GM12878 (cell line): ENCODE results near the gene SAMD1. TPM values are rescaled to one million over a fixed set of nuclear protein-coding genes. Genes with fewer than 3 reads are reported as not detected.

Source experiments
- ATAC-seq: fragments of 200-7000 bp; cut with Tn5 transposase; 3 replicates; pipeline ENCODE4 v1.9.1; 2020; ENCODE audit warnings: mild to moderate bottlenecking, moderate library complexity
- BruUV-seq: library from RNA; stranded (reverse); fragments of 400-500 nt; replicated peaks from 2 replicates; lab custom pipeline; 2021; lab: Mats Ljungman, UMichigan
- CTCF ChIA-PET: fragments of 300-600 bp; sonication (Branson Sonifier 250); formaldehyde crosslinking; extraction: SDS; loops from one replicate; lab custom pipeline; 2021; ENCODE audit warnings: inconsistent platforms; lab: Yijun Ruan, JAX
- POLR2A ChIA-PET: fragments of 350-600 bp; formaldehyde crosslinking; extraction: SDS; loops from one replicate; lab custom pipeline; 2021; ENCODE audit warnings: inconsistent platforms; lab: Charles Lee
- RAD21 ChIA-PET: fragments of 300-600 bp; sonication (Branson Sonifier 250); formaldehyde crosslinking; loops from one replicate; lab custom pipeline; 2023; ENCODE audit warnings: antibody characterized with exemption; ENCODE audit not compliant: unreplicated experiment; lab: Charles Lee
- SMC1A ChIA-PET: fragments of 300-600 bp; sonication (Branson Sonifier 250); formaldehyde crosslinking; loops from one replicate; lab custom pipeline; 2023; ENCODE audit not compliant: unreplicated experiment, uncharacterized antibody; lab: Charles Lee
- DNase-seq: peaks from one replicate; pipeline ENCODE4 v3.0.0-alpha.2; 2011; ENCODE audit warnings: low read depth, low spot score
- FAIRE-seq: peaks from 3 replicates; lab custom pipeline; 2011; peaks lifted over from hg19 to GRCh38; lab: Jason Lieb, UNC
- H2AFZ ChIP-seq: 2 replicates; pipeline ENCODE4 v1.6.0; 2011; ENCODE audit warnings: low read depth, low read length, control low read depth; ENCODE audit not compliant: control insufficient read depth
- H3K27ac ChIP-seq: 2 replicates; pipeline ENCODE4 v1.5.1; 2011; ENCODE audit warnings: control low read depth; ENCODE audit not compliant: control insufficient read depth, insufficient read depth
- H3K27me3 ChIP-seq, 2 experiments: replicated peaks in 1 of 2; 2 replicates each; pipeline versions ENCODE4 v1.6.0 to v1.6.1; 2011; ENCODE audit warnings: low read length in 1 of 2; ENCODE audit not compliant: control insufficient read depth in 2 of 2, insufficient read depth in 2 of 2
- H3K36me3 ChIP-seq, 2 experiments: 2 replicates each; pipeline ENCODE4 v1.5.1; 2011; ENCODE audit warnings: low read length in 1 of 2; ENCODE audit not compliant: control insufficient read depth in 2 of 2, insufficient read depth in 2 of 2
- H3K4me1 ChIP-seq: 2 replicates; pipeline ENCODE4 v1.6.1; 2011; ENCODE audit warnings: mild to moderate bottlenecking, low read length, moderate library complexity, mixed read lengths; ENCODE audit not compliant: control insufficient read depth, insufficient read depth
- H3K4me2 ChIP-seq: 2 replicates; pipeline ENCODE4 v1.6.0; 2011; ENCODE audit warnings: control low read depth; ENCODE audit not compliant: control insufficient read depth, insufficient read depth
- H3K4me3 ChIP-seq: fragments of 200-600 bp; sonication (generic); 2 replicates; pipeline ENCODE4 v1.5.1; 2016
- H3K79me2 ChIP-seq: 2 replicates; pipeline ENCODE4 v1.6.0; 2011; ENCODE audit warnings: low read length; ENCODE audit not compliant: control insufficient read depth, insufficient read depth
- H3K9ac ChIP-seq: 2 replicates; pipeline ENCODE4 v1.8.0; 2011; ENCODE audit warnings: low read length, control low read depth, mixed read lengths; ENCODE audit not compliant: control insufficient read depth, insufficient read depth
- H3K9me3 ChIP-seq: replicated peaks from 3 replicates; pipeline ENCODE4 v1.5.1; 2011; ENCODE audit warnings: mild to moderate bottlenecking, low read length; ENCODE audit not compliant: control insufficient read depth, insufficient read depth
- H4K20me1 ChIP-seq: 2 replicates; pipeline ENCODE4 v1.6.0; 2011; ENCODE audit not compliant: control insufficient read depth, insufficient read depth
- ATF7 ChIP-seq: fragments of 450-650 bp; IDR thresholded peaks from 2 replicates; pipeline ENCODE4 v1.6.1; 2016; ENCODE audit warnings: low read depth, mild to moderate bottlenecking
- BMI1 ChIP-seq: fragments of 450-650 bp; IDR thresholded peaks from 2 replicates; pipeline ENCODE4 v1.6.1; 2016; ENCODE audit warnings: mild to moderate bottlenecking, moderate library complexity, borderline replicate concordance
- EZH2 ChIP-seq: IDR thresholded peaks from 2 replicates; pipeline ENCODE4 v1.6.1; 2012; ENCODE audit warnings: low read depth, mild to moderate bottlenecking, control low read depth, inconsistent platforms, low read length, borderline replicate concordance; ENCODE audit not compliant: control insufficient read depth
- FOS ChIP-seq: IDR thresholded peaks from 3 replicates; pipeline ENCODE4 v1.6.1; 2011; ENCODE audit warnings: borderline replicate concordance; ENCODE audit not compliant: insufficient read length; ENCODE audit errors: extremely low read depth
- HDGF ChIP-seq: fragments of 450-650 bp; IDR thresholded peaks from 2 replicates; pipeline ENCODE4 v1.6.1; 2016; ENCODE audit warnings: antibody characterized with exemption
- IKZF1 ChIP-seq: fragments of 450-650 bp; conservative IDR thresholded peaks from 2 replicates; pipeline ENCODE4 v1.6.1; 2017; ENCODE audit warnings: antibody characterized with exemption, mild to moderate bottlenecking
- PML ChIP-seq: IDR thresholded peaks from 2 replicates; pipeline ENCODE4 v1.6.1; 2012; ENCODE audit warnings: low read length, inconsistent platforms
- RBBP5 ChIP-seq: fragments of 200-600 bp; sonication (generic); conservative IDR thresholded peaks from 2 replicates; pipeline ENCODE4 v1.6.1; 2016
- SIN3A ChIP-seq: IDR thresholded peaks from 2 replicates; pipeline ENCODE4 v1.6.1; 2012; ENCODE audit warnings: low read depth, low read length, improper control_type of control experiment
- WGBS: methylation state at CpG from one replicate; pipeline ENCODE4 v1.1.6; 2016; ENCODE audit warnings: low lambda C conversion rate; ENCODE audit not compliant: insufficient replicate concordance, insufficient coverage; ENCODE audit errors: missing lambda C conversion rate; 5-methylcytosine and 5-hydroxymethylcytosine counted together
- in situ Hi-C: fragments of 300-500 bp; cut with MboI; formaldehyde crosslinking; loops from 9 replicates; pipeline ENCODE4 v1.14.3; 2018; ENCODE audit warnings: mixed read lengths
- intact Hi-C: fragments of 100-400 bp; cut with micrococcal nuclease; formaldehyde crosslinking; loops from one replicate; pipeline ENCODE4 v1.14.2; 2022; ENCODE audit not compliant: unreplicated experiment
- polyA plus RNA-seq, 11 experiments: library from polyadenylated mRNA; depleted of rRNA in 4 of 11; unstranded in 6 of 11; stranded (reverse) in 5 of 11; fragments of >200 nt; fragmentation: Nextera tagmentation in 4 of 11; fragmentation: Illumina TruSeq in 1 of 11; extraction: Ambion mirVana in 4 of 11; extraction: Trizol in 1 of 11; gene quantifications; 1 replicate in 1 of 11; 2 replicates in 10 of 11; pipeline versions ENCODE4 v1.2.1 to v1.2.3, GENCODE V29; 2011 to 2016; ENCODE audit warnings: inconsistent platforms in 2 of 11, missing spikeins in 2 of 11, low read depth in 1 of 11
- total RNA-seq, 4 experiments: library from RNA; depleted of rRNA in 3 of 4; stranded (reverse); fragments of >200 nt in 3 of 4; fragmentation: Illumina TruSeq in 1 of 4; extraction: Trizol in 1 of 4; gene quantifications; 2 replicates each; pipeline versions ENCODE4 v1.2.1 to v1.2.3, GENCODE V29; 2013 to 2021
- TF ChIP-seq, protein P1 (sequence below): fragments of 450-650 bp; IDR thresholded peaks from 2 replicates; pipeline ENCODE4 v1.6.1; 2017; ENCODE audit warnings: antibody characterized with exemption, mild to moderate bottlenecking, moderate library complexity
- TF ChIP-seq, protein P2 (sequence below): fragments of 450-650 bp; formaldehyde crosslinking; IDR thresholded peaks from 2 replicates; pipeline ENCODE4 v1.5.0; 2022; ENCODE audit warnings: mild to moderate bottlenecking, missing genetic modification characterization

Gene SAMD1
- total and polyA plus RNA-seq, 10 of the 15 experiments (the other 5 are each of a cell fraction or from before 2014, with no cell fraction given): 3.0 to 71.7 (median 19.3) TPM

DNA sequence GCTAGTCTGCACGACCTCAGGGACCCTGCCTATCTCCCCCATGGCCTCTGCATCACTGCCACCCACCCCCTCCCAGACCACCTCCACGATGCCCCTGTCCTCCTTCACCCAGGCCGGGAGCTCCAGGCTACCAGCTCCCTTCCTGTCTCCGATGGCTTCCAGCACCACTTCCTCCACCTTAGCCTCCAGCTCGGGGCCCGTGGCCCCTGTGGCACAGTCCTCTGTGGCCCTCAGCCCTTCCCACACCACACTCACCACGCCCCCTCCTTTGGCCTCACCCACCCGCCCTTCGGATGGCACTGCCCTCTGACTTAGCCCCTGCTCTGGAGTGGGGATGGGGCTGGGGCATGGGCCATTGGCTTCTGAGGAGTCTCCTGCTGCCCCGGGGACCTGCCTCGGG, 35.8 kb downstream of the SAMD1 start:
- no peak overlapping the region for H3K4me3 ChIP-seq
- POLR2A ChIA-PET: interaction anchor here (0.5 kb wide), 1 partner anchor 174 kb away, joined by 3 read pairs; no protein-coding TSS in a partner anchor
- H3K9me3 ChIP-seq: no peaks in the 10 kb centered on the region
- H2AFZ ChIP-seq: no peak overlapping the region
- 15% methylated on average over 11 of the region's 11 CpGs for WGBS
- TF ChIP-seq SIN3A: no peak
- TF ChIP-seq, protein P1, sequence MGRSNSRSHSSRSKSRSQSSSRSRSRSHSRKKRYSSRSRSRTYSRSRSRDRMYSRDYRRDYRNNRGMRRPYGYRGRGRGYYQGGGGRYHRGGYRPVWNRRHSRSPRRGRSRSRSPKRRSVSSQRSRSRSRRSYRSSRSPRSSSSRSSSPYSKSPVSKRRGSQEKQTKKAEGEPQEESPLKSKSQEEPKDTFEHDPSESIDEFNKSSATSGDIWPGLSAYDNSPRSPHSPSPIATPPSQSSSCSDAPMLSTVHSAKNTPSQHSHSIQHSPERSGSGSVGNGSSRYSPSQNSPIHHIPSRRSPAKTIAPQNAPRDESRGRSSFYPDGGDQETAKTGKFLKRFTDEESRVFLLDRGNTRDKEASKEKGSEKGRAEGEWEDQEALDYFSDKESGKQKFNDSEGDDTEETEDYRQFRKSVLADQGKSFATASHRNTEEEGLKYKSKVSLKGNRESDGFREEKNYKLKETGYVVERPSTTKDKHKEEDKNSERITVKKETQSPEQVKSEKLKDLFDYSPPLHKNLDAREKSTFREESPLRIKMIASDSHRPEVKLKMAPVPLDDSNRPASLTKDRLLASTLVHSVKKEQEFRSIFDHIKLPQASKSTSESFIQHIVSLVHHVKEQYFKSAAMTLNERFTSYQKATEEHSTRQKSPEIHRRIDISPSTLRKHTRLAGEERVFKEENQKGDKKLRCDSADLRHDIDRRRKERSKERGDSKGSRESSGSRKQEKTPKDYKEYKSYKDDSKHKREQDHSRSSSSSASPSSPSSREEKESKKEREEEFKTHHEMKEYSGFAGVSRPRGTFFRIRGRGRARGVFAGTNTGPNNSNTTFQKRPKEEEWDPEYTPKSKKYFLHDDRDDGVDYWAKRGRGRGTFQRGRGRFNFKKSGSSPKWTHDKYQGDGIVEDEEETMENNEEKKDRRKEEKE: no peak
- TF ChIP-seq, all 136 proteins: peak for 0
- H3K27ac ChIP-seq: no peak overlapping the region
- intact Hi-C loops (no loop called here), in situ Hi-C loops (loop anchor here (25.0 kb wide), 1 partner anchor 767 kb away; no protein-coding TSS in a partner anchor)
- ChIA-PET CTCF (interaction anchor here (0.6 kb wide), 1 partner anchor 48 kb away, joined by 3 read pairs; no protein-coding TSS in a partner anchor), SMC1A (no interaction called here), RAD21 (no interaction called here)
- ATAC-seq: no peak
- no peaks in the 10 kb centered on the region; the same call in 1 of the 2 replicates for H4K20me1 ChIP-seq
- no peak overlapping the region for H3K4me2 ChIP-seq
- no peak overlapping the region for H3K9ac ChIP-seq
- no TSS peak for BruUV-seq
- no peaks in the 10 kb centered on the region for H3K79me2 ChIP-seq
- H3K36me3 ChIP-seq: peaks cover 0 to 6% of the 10 kb centered on the region in 2 experiments; a peak in 3 of 4 replicates
- FAIRE-seq: no peak
- no peaks in the 10 kb centered on the region for H3K4me1 ChIP-seq
- peaks cover 0 to 5% of the 10 kb centered on the region in 2 experiments for H3K27me3 ChIP-seq
- DNase-seq: no peak

DNA sequence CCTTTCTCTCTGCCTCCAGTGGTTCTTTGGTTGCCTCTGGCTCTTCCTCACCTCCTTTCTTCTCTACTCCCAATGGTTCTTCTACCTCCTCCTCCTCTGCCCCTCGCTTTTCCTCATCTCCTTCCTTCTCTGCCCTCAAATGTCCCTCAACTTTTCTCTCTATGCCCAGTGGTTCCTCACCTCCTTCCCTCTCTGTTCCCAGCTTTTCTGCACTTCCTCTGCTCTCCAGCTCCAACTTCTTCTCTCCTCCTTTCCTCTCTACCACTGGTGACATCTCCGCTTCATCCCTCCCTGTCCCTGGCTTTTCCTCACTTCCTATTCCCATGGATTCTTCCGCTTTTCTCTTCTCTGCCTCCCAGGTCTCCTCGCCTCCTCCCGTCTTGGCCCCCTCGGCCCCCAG, 36.5 kb downstream of the SAMD1 start:
- ChIA-PET CTCF (interaction anchor here (0.6 kb wide), 1 partner anchor 47 kb away, joined by 3 read pairs; no protein-coding TSS in a partner anchor), RAD21 (no interaction called here), SMC1A (no interaction called here), POLR2A (interaction anchor here (0.5 kb wide), 1 partner anchor 173 kb away, joined by 3 read pairs; no protein-coding TSS in a partner anchor)
- in situ Hi-C loops (loop anchor here (25.0 kb wide), 1 partner anchor 767 kb away; no protein-coding TSS in a partner anchor), intact Hi-C loops (no loop called here)
- H3K9me3 ChIP-seq: no peaks in the 10 kb centered on the region
- BruUV-seq: no TSS peak
- ATAC-seq (no peak), DNase-seq (no peak), FAIRE-seq (no peak)
- H3K4me3 ChIP-seq: no peak overlapping the region
- H3K27me3 ChIP-seq: peaks cover 0 to 2% of the 10 kb centered on the region in 2 experiments
- H3K79me2 ChIP-seq: no peaks in the 10 kb centered on the region
- H4K20me1 ChIP-seq: no peaks in the 10 kb centered on the region
- H3K36me3 ChIP-seq: peaks cover 3 to 7% of the 10 kb centered on the region in 2 experiments; a peak in 3 of 4 replicates
- H3K27ac ChIP-seq: no peak overlapping the region
- H3K9ac ChIP-seq: no peak overlapping the region
- 49% methylated on average over 5 of the region's 6 CpGs for WGBS
- H3K4me1 ChIP-seq: no peaks in the 10 kb centered on the region
- H2AFZ ChIP-seq: no peak overlapping the region
- no peak overlapping the region for H3K4me2 ChIP-seq
- TF ChIP-seq RBBP5 (no peak), BMI1 (no peak), PML (no peak), FOS (no peak), IKZF1 (no peak), HDGF (no peak), ATF7 (no peak), EZH2 (no peak)
- TF ChIP-seq, protein P2, sequence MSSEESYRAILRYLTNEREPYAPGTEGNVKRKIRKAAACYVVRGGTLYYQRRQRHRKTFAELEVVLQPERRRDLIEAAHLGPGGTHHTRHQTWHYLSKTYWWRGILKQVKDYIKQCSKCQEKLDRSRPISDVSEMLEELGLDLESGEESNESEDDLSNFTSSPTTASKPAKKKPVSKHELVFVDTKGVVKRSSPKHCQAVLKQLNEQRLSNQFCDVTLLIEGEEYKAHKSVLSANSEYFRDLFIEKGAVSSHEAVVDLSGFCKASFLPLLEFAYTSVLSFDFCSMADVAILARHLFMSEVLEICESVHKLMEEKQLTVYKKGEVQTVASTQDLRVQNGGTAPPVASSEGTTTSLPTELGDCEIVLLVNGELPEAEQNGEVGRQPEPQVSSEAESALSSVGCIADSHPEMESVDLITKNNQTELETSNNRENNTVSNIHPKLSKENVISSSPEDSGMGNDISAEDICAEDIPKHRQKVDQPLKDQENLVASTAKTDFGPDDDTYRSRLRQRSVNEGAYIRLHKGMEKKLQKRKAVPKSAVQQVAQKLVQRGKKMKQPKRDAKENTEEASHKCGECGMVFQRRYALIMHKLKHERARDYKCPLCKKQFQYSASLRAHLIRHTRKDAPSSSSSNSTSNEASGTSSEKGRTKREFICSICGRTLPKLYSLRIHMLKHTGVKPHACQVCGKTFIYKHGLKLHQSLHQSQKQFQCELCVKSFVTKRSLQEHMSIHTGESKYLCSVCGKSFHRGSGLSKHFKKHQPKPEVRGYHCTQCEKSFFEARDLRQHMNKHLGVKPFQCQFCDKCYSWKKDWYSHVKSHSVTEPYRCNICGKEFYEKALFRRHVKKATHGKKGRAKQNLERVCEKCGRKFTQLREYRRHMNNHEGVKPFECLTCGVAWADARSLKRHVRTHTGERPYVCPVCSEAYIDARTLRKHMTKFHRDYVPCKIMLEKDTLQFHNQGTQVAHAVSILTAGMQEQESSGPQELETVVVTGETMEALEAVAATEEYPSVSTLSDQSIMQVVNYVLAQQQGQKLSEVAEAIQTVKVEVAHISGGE (CRISPR knock-in tag): no peak
